ENCODE results near the gene BTBD10. TPM values are rescaled to one million over a fixed set of nuclear protein-coding genes. Genes with fewer than 3 reads are reported as not detected.

BTBD10 gene
- total and polyA plus RNA-seq, 2 of the 13 experiments (the other 11 are each of a cell fraction or from before 2014, with no cell fraction given), result 9.8 to 26.6 TPM

GRCh38 chr11:13378316-13378715 is 84.7 kb downstream of the BTBD10 start:
- CTCF ChIA-PET (ENCODE audit: low intra/inter-chr PET ratio, low total read pairs), result no interaction called here

More at GRCh38 chr11:13378316-13378715, 84.7 kb downstream of the BTBD10 start:
- BruUV-seq (replicated peaks), result no TSS peak
- TF ChIP-seq EHMT2 (IDR thresholded peaks at IDR 0.05; ENCODE audit: borderline replicate concordance, low read depth, low read length) (no peak), MEIS1 (CRISPR knock-in tag; IDR thresholded peaks at IDR 0.05; ENCODE audit: borderline replicate concordance) (no peak), ZNF235 (CRISPR knock-in tag; IDR thresholded peaks at IDR 0.05; ENCODE audit: borderline replicate concordance) (no peak), SRSF1 (optimal IDR thresholded peaks at IDR 0.05; ENCODE audit: low read depth, low read length) (no peak), ZNF253 (CRISPR knock-in tag; IDR thresholded peaks at IDR 0.05; ENCODE audit: borderline replicate concordance) (no peak), HNF1A (IDR thresholded peaks at IDR 0.05; ENCODE audit: low read depth) (no peak), HNF1A (CRISPR knock-in tag; IDR thresholded peaks at IDR 0.05; ENCODE audit: borderline replicate concordance) (no peak), MTERF4 (CRISPR knock-in tag; IDR thresholded peaks at IDR 0.05) (no peak), STAT5B (CRISPR knock-in tag; IDR thresholded peaks at IDR 0.05) (no peak), IKZF4 (CRISPR knock-in tag; IDR thresholded peaks at IDR 0.05; ENCODE audit: borderline replicate concordance, low read depth, not compliant biosample characterization) (no peak), BHLHE40 (IDR thresholded peaks at IDR 0.05; ENCODE audit: low read length) (no peak), THYN1 (CRISPR knock-in tag; IDR thresholded peaks at IDR 0.05; ENCODE audit: borderline replicate concordance, low read depth) (no peak)
- no peaks in the 10 kb centered on the region for H3K27me3 ChIP-seq (ENCODE audit: control insufficient read depth in 1 of 2, insufficient read depth in 2 of 2, low read length in 2 of 2)
- no peak overlapping the region for H3K9ac ChIP-seq (ENCODE audit: insufficient read depth, low read depth, low read length)
- H3K4me3 ChIP-seq (replicated peaks in 1 of 3; ENCODE audit: insufficient read depth in 1 of 3, low read depth in 2 of 3, low read length in 3 of 3), result no peak overlapping the region
- no peak for DNase-seq (ENCODE audit: low spot score)
- H3K27ac ChIP-seq (ENCODE audit: extremely low read length, insufficient read depth, low read length), result no peak overlapping the region
- H4K20me1 ChIP-seq (ENCODE audit: insufficient read depth, low read length), result no peaks in the 10 kb centered on the region
- no peak overlapping the region for H2AFZ ChIP-seq (ENCODE audit: low read length)
- in situ Hi-C loops (cut with HindIII; ENCODE audit: extremely low pct_ligation_motif_present, low pct_unique_long_range_greater_than_20kb), result no loop called here
- no peak for FAIRE-seq
- H3K79me2 ChIP-seq (ENCODE audit: insufficient read depth, low read length), result no peaks in the 10 kb centered on the region
- no peak overlapping the region for H3K4me2 ChIP-seq (ENCODE audit: low read depth, low read length)
- 97% methylated on average over 2 of the region's 2 CpGs for WGBS (ENCODE audit: low lambda C conversion rate)
- no peaks in the 10 kb centered on the region; a peak in 1 of 5 replicates for H3K36me3 ChIP-seq (replicated peaks in 1 of 2; ENCODE audit: control insufficient read depth in 1 of 2, insufficient read depth in 2 of 2, low read length in 2 of 2)
- no peaks in the 10 kb centered on the region for H3K4me1 ChIP-seq (ENCODE audit: insufficient read depth, low read length)
- no peaks in the 10 kb centered on the region for H3K9me3 ChIP-seq (ENCODE audit: low read length)
- POLR2A ChIA-PET, result no interaction called here
- ATAC-seq, result no peak
- intact Hi-C loops (cut with micrococcal nuclease; ENCODE audit: unreplicated experiment), result no loop called here

All from HepG2 (cell line).